ENCODE results near the gene OR2AT4.

OR2AT4 gene

GRCh38 chr11:75033916-75034315, 62.8 kb downstream of the OR2AT4 start:
- FAIRE-seq, result no peak
- no peak for DNase-seq (ENCODE audit: insufficient read length, low spot score)

GRCh38 chr11:75032550-75032935, 64.1 kb downstream of the OR2AT4 start:
- FAIRE-seq, result no peak

GRCh38 chr11:75031771-75032549, 64.7 kb downstream of the OR2AT4 start:
- FAIRE-seq (no peak), DNase-seq (ENCODE audit: insufficient read length, low spot score) (peak; percentile 73)

More at GRCh38 chr11:75032550-75032935, 64.1 kb downstream of the OR2AT4 start:
- DNase-seq (ENCODE audit: insufficient read length, low spot score), result no peak
